GM19240 (cell line): ENCODE measurements around the gene CLIC3.
"Not testable (repeated sequence)": the region's sequence is repeated elsewhere in the genome, so short reads cannot be mapped to it uniquely, and the experiment has no call there.

Experiments used
- DNase-seq: peaks from one replicate; pipeline ENCODE4 v3.0.0; 2011; ENCODE audit warnings: low spot score; ENCODE audit not compliant: insufficient read length

Gene CLIC3, protein sequence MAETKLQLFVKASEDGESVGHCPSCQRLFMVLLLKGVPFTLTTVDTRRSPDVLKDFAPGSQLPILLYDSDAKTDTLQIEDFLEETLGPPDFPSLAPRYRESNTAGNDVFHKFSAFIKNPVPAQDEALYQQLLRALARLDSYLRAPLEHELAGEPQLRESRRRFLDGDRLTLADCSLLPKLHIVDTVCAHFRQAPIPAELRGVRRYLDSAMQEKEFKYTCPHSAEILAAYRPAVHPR

DNA sequence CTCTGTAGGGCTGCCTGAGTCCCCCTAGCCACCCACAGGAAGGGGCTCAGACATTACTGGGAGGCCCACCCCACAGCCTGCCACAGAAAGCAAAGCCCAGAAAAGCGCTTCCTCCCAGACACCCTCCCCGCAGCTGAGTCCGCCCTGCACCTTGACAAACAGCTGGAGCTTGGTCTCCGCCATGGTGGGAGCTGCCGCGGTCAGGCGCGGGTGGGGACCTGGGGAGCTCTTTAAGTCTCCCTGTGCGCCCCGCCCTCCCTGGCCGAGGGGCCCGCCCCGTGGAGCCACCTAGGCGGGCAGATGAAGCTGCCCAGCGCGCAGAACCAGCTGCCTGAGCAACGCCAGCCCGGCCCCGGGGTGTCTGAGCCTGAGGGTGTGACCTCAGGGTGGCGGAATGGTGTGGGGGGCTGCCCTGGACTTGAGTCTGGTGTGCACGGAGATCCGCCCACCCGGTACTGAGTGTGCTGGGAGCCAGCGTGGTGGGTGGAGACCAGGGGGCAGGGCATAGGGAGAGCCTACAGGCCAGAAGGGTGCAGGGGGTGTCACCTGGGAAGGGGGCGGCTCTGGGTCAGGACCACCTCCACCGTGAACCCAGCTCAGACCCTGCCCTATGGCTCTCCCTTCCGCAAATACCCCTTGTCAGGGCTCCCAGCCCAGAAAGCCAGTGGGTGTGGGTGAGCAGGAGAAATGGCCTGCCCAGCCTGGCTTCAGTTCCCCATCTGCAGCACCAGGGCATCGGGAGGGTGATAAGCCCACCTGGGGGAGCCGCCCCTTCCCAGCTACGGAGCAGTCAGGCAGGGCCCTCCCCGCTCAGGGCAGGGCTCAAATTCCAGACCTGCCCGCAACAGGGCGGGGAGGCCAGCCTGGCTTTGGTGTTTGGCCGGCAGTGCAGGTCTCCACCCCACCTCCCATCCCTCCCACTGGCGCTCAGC, at the start of gene CLIC3:
TSS of gene CLIC3 (minus strand) at position 208 of the 932 bp plus-strand sequence. CDS start at position 183, 25 bp downstream.
- DNase-seq: no peak

DNA sequence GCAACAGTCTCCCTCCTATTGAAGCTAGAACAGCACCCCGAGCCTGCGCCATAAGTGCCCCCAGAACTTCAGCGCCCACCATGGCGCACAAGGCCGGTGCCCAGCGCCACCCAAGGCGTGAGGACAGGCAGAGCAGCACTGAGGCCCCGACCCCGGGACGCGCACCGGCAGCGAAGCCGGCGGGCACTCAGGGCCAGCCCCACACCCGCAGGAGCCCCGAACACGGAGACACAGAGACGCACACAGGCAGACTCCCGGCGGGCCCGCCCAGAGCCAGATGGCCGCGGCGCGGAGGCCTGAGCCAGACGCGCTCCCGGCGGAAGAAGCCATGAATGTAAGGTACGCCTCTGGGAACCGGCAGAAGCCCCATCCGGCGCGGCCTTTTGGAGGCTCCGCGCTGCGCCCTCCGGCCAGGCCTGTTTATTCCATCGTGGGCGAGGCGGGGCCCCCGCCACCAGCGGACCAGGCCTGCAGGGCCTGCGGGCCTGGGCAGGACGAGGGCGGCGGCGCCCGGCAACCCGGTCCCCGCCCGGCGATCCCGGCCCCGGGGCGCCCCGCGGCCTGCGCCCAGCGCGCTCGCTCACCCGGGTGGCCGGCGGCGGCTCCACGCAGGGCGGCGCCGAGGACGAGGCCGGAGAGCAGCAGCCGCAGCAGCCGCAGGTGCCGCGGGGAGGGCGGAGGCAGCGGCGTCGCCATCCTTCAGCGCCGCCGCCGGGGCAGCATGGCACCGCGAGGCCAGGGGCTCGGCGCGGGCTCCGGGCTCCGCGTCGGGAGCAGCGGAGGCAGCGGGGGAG, 49.1 kb upstream of the CLIC3 start:
- DNase-seq: no peak

DNA sequence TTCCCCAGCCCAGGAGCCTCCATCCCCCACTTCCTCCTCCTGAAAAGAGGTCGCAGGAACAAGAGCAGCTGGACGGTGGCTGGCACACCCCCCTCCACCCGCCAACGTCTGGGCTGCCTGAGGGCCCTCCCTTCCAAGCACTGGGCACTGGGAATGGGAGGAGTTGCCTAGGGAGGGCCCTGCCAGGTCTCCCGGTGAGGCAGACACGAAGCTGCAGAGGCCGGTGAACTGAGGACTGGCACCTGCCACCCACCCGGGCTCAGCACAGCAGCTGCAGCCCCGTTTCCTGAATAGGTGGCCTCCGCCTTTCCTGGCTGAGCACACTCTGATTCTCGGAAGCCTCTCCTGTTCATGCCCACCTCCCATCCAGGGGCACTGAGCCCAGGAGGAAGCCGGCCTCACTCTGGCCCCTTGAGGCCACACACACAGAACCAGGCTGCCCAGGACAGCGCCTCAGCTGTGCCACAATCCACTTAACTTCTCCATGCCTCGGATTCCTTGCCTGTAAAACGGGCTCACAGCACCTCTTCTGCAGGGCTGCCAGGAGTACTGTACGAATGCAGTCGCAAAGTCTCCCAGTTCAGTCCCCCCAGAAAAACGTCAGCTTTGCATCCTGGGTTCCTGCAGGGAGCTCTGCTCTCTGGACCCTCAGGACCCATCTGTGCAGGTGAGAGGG, 48.3 kb upstream of the CLIC3 start:
- no peak for DNase-seq

DNA sequence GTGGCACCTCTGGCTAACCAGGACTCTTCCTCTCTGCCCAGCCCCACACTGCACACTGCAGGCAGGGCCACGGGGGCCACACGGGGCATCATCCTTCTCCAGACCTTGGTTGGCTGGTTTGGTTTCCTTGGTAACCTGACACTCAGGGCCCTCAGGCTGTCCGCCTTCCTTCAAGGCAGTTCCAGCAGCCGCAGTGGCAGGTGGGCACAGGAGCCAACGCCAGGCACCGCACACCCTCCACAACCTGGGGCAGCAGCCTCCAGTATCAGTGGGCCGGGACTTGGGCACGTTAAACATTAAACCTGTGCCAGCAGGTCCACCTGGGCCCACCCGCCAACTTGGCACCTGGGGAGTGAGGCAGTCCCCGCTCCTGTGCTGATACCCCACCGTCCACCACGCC, 47.7 kb upstream of the CLIC3 start:
- no peak for DNase-seq

DNA sequence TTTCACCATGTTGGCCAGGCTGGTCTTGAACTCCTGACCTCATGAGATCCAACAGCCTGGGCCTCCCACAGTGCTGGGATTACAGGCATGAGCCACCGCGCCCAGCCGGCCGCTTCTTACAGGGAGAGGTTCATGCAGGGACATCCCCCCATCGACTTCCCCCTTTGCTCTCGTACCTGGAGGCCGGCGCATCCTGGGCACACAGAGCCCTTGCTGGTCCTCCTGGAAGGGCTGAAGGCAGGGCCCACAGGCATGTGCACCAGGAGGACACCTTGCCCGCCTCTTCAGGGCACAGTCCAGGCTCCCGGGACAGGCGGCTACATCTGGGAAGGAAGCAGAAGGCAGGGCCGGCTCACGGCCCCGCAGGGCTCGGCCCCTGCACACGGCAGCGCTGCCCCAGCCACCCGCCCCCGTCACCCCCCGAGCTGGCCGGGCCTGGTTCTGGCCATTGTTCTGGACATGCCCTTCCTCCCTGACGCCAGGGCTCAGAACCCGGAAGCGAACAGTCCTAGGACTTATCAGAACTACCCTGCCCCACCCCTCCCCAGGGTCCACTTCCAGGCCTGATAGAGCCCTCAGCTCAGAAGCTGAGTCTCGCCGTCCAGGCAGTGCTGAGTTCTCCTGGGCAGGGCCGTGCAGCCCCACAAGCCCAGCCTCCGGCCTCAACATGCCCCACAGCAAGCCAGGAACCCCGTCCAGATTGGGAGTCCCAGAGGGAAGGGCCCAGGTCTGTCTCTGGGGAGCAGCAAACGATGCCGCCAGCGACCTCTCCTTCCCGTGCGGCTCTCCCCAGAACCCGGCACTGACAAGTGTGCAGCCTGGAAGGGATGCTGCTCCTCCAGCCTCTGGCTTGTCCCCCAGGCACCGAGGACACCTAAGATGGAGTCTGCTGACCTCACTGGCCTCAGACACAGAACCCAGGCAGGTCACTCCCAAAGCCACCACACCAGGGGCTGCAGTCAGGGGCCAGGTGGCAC, 46.7 kb upstream of the CLIC3 start:
- no peak for DNase-seq

DNA sequence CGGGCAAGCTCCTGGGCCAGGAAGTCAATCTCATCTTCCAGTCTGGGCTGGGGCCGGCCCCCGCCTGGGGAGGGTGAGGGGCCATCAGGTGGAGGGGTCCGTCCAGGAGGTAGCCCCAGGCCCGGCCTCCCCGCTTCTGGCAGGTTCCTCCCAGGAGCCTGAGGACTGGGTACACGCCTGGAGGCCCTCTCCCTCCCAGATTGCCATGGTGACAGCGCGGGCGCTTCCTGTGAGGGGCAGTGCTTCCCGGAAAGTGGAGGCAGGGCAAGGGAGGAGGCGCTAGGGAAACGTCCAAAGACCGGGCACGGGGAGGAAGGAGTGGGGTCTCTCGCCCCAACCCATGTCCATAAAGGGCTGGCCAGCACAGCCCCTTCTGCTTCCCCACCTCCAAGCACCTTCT, 44.8 kb upstream of the CLIC3 start:
- no peak for DNase-seq

DNA sequence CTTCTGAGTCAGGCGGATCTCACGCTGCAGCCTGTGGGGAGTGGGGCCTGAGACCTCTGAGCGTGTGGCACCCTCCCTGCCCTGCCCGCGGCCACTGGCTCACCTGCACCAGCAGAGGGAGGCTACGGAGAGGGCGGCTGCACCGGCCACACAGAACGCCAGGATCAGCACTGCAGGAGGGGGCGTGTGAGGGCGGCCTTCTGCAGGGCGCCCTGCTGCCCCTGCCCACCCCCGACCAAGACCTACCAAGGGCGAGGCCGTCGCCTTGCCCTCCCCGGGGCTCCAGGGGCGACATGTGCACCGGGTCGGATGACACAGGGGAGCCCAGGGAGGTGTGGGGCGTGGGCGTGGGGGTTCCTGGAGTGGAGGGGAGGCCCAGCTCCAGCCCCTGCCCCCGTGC, 44.2 kb upstream of the CLIC3 start:
- DNase-seq: no peak

DNA sequence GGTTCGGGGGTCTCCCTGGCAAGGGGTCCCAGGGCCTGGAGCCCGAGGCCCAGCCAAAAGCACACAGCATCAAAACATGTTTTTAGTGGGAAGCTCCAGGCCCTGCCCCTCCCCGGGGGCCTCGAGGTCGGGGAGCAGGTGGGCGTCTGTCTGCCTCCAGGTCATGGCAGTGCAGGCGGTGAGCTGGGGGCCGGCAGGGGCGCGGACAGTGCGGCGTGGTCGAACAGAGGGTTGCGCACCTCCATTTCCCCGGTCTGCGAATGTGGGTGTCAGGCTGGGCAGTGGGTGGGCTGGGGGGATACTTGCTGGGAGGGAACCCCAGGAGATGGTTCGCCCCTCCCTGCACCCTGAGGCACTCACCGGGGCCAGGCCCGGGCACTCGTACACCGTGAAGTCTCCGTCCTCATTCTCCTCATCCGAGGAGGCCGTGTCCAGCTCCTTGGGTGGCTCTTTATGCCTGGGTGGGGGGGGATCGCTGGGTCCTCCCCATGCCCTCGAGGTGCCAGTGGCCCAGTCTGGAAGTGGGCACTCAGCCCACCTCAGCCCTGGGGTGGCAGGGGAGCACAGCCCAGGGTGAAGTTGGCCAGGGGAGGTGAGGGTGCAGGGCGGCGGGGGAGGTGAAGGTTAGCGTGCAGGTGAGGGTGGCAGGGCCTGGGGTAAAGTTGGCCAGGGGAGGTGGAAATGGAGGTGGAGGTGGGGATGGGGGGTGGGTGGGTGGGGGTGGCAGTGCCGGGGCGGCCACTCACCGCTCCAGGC, 43.4 kb upstream of the CLIC3 start:
- DNase-seq: no peak

DNA sequence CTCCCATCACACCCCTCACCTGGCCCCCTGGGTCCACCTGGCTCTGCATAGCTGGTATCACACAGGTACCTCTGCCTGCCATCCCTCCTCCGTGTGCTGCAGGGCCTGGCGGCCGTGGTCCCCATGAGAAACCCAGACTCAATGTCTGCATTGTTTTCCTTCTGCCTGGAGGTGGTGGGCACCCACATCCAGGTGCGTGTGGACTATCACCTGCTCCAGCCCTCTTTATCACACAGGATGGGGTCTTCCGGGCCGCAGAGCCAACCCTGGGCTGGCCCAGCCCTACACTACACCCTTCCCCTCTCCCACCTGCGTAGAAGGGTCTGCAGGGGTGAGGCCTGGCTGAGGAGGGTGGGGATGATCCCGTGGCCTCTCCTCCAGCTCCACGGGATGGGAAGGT, 42.5 kb upstream of the CLIC3 start:
- no peak for DNase-seq

DNA sequence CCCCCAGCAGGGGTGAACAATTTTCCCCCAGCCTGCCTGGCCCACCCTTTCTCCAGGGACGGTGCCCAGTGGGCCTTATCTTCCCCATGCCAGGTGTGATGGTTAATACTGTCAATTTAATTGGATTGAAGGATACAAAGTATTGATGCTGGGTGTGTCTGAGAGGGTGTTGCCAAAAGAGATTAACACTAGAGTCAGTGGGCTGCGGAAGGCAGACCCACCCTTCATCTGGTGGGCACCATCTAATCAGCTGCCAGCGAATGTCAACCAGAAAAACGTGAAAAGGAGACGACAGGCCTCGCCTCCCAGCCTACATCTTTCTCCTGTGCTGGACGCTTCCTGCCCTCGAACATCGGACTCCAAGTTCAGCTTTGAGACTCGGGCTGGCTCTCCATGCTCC, 41.1 kb upstream of the CLIC3 start:
- no peak for DNase-seq

DNA sequence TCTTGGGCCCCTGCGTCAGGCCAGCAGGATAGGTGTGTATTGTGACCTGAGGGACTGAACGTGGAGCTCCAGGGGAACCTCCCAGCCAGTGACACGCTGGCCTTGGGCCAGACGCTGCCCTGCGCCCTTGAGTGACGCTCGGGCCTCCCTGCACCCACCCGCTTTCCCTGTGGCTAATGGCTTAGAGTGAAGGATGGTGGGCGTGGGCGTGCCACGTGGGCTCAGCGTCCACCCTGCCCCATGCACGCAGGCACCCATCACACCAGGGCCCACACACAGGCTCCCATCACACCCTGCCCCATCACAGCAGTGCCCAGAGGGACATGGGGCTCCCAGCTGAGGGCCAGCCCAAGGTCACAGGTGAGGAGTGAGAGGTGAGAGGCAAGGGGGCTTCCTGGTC, 40.7 kb upstream of the CLIC3 start:
- DNase-seq: no peak

DNA sequence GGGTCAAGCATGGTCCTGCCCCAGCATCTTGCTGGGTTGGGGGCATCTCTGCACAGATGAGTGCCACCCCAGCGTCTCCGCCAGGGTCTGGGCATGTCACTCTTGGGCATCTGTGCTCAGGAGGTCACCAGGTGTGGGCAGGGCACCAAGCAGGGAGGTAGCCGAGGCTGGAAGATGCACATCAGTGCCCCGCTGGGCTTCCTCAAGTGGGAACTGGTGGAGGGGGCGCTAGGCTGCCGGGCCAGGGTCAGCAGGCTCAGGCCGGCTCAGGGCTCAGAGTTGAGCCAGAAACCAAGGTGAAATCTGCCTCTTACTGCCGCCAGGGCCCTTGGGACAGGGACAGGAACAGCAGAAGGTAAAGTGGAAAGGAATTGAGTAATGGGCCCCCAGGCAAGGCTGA, 39.6 kb upstream of the CLIC3 start:
- no peak for DNase-seq

DNA sequence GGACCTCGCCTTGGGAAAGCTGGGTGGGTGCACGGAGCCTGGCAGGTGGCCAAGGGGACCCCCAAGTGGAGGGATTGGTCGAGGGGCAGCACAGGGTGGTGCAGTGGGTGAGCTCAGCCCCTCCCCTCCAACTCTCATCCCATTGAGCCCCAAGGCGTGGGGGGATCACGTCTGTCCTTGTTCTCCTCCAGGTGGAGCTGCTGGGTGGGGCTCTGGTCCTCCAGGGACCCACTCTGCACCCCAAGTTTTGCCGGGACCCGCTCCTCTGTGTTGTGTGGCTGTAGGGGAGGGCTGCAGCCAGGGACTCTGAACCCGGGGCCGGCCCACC, 39.1 kb upstream of the CLIC3 start:
- no peak for DNase-seq

DNA sequence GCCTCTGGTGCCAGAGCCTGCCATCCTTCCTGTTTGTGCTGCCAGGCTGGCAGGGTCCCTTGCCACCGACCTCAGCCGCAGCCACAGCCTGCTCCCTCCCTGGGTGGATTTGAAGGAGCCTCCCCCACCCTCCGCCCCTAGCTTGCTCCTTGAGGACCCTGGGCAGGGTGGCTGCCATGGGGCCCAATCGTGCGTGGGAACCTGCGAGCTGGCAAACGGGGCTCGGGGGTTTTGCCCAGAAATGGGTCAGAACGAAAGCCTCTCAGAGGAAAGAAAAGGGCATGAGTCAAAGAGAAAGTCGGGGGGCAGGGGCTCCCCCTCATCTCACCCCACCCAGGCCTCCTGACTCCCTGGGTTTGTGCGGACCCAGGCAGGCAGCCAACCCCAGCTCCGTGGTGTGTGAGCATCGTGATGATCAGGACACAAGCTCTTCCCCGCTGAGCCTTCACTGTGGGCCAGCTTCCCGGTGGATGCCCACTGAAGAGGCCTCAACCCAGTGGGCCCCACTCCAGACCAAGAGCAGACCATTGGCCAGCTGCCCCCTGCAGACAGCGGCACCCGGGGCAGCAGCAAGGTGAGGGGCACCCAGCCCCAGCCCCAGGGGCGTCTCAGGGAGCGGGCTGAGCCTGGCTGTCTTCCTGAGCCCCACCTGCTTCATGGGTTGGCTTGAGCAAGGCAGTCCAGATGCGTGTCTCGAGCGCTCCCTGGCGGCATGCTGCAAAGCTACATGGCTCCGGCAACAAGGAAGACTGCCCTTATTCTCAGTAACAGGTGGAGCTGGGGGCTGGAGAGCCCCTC, 38.5 kb upstream of the CLIC3 start:
- DNase-seq: peak; percentile 99

DNA sequence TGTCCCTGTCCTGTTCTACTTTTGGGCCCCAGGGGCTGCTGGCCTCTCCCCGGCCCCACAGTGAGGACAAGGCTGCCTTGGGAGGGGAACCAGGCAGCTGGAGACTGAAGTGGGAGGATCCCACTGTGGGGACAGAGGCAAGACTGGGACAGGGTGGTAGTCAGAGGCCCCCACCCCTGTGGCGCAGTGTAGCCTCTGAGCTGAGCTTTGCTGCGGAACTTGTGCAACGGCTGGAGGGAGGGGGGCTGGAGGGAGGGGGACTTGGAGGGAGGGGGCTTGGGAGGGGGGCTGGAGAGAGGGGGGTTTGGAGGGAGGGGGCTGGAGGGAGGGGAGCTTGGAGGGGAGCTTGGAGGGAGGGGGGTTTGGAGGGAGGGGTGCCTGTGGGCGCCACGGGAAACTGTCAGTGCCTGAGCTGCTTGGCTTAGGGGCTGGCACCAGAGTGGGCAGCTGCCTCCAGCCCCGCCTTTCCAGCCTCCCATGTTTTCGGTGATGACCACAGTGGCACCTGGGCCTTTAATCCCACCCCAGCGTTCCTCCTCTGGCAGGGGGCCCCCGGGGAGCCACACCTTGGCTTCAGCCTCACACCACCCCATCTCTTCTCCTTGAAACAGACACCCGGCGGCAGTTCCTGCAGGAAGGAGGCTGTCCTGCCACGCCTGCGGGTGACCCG, 37.8 kb upstream of the CLIC3 start:
- no peak for DNase-seq

DNA sequence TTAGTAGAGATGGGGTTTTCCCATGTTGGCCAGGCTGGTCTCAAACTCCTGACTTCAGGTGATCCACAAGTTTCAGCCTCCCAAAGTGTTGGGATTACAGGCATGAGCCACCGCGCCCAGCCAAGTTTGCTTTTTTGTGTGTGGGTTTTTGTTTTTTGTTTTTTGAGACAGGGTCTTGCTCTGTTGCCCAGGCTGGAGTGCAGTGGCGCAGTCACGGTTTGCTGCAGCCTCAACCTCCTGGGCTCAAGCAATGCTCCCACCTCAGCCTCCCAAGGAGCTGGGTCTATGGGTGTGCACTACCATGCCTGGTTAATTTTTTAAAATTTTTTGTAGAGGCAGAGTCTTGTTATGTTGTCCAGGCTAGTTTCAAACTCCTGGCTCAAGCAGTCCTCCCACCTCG, 37.1 kb upstream of the CLIC3 start:
- not testable (repeated sequence) for DNase-seq

DNA sequence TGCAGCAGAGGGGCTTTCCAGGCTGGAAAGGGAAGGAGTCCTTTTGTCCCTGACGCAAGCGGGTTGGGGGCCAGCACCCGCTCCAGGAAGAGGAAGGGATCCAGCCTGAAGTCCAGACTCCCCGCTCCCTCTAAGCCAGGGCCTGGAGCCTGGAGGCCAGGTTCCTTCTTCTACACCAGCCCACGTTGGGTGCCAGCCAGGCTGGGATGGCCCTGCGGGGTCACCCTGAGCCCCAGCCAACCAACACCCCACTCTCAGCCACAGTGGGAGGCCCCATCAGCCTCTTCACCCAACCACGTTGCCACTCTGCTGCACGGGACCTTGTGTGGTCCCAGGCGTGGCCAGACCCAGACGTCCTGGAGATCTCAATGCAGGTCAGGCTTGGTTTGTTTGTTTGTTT, 36.5 kb upstream of the CLIC3 start:
- no peak for DNase-seq

DNA sequence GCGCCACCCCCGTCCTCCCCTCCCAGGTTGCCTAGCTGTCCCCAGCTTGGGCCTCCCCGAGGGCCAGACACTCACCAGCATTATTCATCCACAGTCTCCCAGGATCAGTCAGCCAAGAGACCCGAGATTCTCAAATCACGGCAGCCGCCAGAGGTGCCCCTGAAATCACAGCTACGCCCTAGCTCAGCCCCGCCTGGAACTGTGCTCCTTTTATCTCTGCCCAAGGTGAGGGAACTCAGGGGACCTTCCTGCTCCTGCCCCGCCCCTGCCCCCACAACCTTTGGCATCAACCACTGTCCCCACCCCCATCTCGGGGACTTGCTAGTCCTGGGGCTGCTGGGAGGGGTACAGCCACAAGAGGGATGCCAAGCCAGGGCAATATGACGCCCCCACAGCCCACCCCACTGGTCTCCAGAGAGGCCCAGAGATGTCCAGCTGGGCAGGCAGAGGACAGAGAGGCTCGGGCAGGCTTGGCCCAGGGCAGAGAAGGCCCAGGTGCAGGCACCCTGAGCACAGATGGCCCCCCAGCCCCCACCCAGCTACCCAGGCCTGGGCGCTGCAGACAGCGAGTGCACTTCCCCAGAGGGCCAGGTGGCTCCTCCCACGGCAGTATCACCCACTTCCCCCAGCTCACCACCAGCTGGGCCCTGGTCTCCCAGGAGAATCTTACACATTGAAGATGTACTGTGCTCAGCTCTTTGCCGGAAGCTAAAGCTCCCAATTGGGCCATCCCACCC, 35.7 kb upstream of the CLIC3 start, which contains the start of gene FUT7:
TSS of gene FUT7 (minus strand) at position 185 of the 737 bp plus-strand sequence. CDS start at position 88, 97 bp downstream.
- DNase-seq: no peak
